ENCODE results near the gene SPTBN4. TPM values are rescaled to one million over a fixed set of nuclear protein-coding genes. Genes with fewer than 3 reads are reported as not detected.

The SPTBN4 gene
- total RNA-seq, 6 experiments from 2014 or later: 0.17 to 0.96 (median 0.54) TPM

DNA sequence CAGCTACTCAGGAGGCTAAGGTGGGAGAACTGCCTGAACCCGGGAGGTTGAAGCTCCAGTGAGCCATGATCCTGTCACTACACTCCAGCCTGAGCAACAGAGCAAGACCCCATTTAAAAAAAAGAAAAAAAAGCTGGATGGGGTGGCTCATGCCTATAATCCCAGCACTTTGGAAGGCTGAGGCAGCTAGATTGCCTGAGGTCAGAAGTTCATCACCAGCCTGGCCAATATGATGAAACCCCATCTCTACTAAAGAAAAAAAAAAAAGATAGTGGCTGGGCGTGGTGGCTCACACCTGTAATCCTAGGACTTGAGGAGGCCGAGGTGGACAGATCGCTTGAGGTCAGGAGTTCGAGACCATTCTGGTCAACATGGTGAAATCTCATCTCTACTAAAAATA, 149.4 kb downstream of the SPTBN4 start:
- TF ChIP-seq, protein P1, sequence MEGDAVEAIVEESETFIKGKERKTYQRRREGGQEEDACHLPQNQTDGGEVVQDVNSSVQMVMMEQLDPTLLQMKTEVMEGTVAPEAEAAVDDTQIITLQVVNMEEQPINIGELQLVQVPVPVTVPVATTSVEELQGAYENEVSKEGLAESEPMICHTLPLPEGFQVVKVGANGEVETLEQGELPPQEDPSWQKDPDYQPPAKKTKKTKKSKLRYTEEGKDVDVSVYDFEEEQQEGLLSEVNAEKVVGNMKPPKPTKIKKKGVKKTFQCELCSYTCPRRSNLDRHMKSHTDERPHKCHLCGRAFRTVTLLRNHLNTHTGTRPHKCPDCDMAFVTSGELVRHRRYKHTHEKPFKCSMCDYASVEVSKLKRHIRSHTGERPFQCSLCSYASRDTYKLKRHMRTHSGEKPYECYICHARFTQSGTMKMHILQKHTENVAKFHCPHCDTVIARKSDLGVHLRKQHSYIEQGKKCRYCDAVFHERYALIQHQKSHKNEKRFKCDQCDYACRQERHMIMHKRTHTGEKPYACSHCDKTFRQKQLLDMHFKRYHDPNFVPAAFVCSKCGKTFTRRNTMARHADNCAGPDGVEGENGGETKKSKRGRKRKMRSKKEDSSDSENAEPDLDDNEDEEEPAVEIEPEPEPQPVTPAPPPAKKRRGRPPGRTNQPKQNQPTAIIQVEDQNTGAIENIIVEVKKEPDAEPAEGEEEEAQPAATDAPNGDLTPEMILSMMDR (IDR thresholded peaks at IDR 0.05): no peak
- Mint-ChIP-seq H3K27ac (peak overlapping the region; percentile 94; the same call in 1 of the 2 replicates), H3K36me3 (ENCODE audit: low read depth) (peaks cover 14% of the 10 kb centered on the region), H3K9me3 (no peaks in the 10 kb centered on the region), H3K4me3 (no peak overlapping the region), H3K27me3 (ENCODE audit: insufficient read depth) (peaks cover 1% of the 10 kb centered on the region), H3K4me1 (ENCODE audit: low read depth) (peaks cover 18% of the 10 kb centered on the region)
- no peak for DNase-seq

- TF ChIP-seq, protein P1 (IDR thresholded peaks at IDR 0.05): no peak
- Mint-ChIP-seq H3K27me3 (ENCODE audit: insufficient read depth) (peaks cover 1% of the 10 kb centered on the region), H3K9me3 (no peaks in the 10 kb centered on the region), H3K27ac (no peak overlapping the region), H3K4me3 (no peak overlapping the region), H3K36me3 (ENCODE audit: low read depth) (peaks cover 19% of the 10 kb centered on the region), H3K4me1 (ENCODE audit: low read depth) (peaks cover 17% of the 10 kb centered on the region)
- no peak for DNase-seq
Observed at GRCh38 chr19:40616941-40617340, 150.1 kb downstream of the SPTBN4 start.

DNA sequence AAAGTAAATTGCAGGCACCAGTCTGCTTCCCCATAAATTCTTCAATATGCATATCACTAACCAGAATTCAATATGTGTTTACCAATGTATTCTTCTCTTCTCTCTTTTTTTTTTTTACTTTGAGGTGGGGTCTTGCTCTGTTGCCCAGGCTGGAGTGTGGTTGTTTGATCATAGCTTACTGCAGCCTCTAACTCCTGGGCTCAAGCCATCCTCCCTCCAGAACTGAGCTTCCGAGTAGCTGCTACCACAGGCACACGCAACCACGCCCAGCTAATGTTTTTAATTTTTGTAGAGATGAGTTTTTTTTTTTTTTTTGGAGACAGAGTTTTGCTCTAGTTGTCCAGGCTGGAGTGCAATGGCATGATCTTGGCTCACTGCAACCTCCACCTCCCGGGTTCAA, 151.2 kb downstream of the SPTBN4 start:
- TF ChIP-seq, protein P1 (IDR thresholded peaks at IDR 0.05): no peak
- H3K27ac Mint-ChIP-seq: no peak overlapping the region
- no peak overlapping the region for H3K4me3 Mint-ChIP-seq
- H3K9me3 Mint-ChIP-seq: no peaks in the 10 kb centered on the region
- H3K36me3 Mint-ChIP-seq (ENCODE audit: low read depth): peaks cover 21% of the 10 kb centered on the region
- peaks cover 1% of the 10 kb centered on the region for H3K27me3 Mint-ChIP-seq (ENCODE audit: insufficient read depth)
- DNase-seq: no peak
- H3K4me1 Mint-ChIP-seq (ENCODE audit: low read depth): peaks cover 17% of the 10 kb centered on the region

DNA sequence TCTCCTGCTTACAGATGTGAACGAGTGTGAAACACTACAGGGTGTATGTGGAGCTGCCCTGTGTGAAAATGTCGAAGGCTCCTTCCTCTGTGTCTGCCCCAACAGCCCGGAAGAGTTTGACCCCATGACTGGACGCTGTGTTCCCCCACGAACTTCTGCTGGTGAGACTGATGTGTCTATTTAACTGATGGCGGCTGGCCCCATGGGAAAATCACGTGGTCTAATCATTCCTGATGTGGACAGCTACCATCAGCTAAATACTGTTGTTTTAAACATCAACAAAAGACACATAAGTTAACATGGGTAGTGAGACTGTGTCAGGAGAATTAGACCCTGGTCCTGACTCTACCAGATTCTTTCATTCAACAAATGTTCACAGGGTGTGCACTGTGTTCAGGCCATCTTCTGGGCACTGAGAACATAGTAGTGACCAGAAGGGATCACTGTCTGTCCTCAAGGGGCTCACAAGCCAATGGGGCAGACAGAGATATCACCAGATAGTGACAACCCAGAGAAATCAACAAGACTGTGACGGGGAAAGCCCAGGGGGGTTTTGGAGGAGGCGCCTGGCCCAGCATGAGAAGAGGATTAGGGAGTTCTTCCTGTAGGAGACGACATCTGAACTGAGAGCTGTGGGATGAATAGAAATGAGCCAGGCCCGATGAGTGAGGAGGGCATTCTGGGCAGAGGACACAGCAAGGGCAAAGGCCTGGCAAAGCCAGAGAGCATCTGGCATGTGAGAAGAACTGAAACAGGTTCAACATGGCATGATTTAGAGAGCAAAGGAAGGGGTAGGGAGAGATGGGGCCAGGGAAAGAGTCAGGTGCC, 152.7 kb downstream of the SPTBN4 start:
- Mint-ChIP-seq H3K9me3 (no peaks in the 10 kb centered on the region), H3K27ac (no peak overlapping the region), H3K4me3 (no peak overlapping the region), H3K36me3 (ENCODE audit: low read depth) (peaks cover 21% of the 10 kb centered on the region), H3K4me1 (ENCODE audit: low read depth) (peaks cover 15% of the 10 kb centered on the region), H3K27me3 (ENCODE audit: insufficient read depth) (peaks cover 1% of the 10 kb centered on the region)
- no peak for DNase-seq
- TF ChIP-seq, protein P1 (IDR thresholded peaks at IDR 0.05): no peak

- peaks cover 21% of the 10 kb centered on the region for H3K36me3 Mint-ChIP-seq (ENCODE audit: low read depth)
- peaks cover 15% of the 10 kb centered on the region for H3K4me1 Mint-ChIP-seq (ENCODE audit: low read depth)
- H3K4me3 Mint-ChIP-seq: no peak overlapping the region
- TF ChIP-seq, protein P1 (IDR thresholded peaks at IDR 0.05): no peak
- no peak for DNase-seq
- H3K27ac Mint-ChIP-seq: no peak overlapping the region
- peaks cover 1% of the 10 kb centered on the region for H3K27me3 Mint-ChIP-seq (ENCODE audit: insufficient read depth)
- H3K9me3 Mint-ChIP-seq: no peaks in the 10 kb centered on the region
Observed at GRCh38 chr19:40620161-40620485, 153.3 kb downstream of the SPTBN4 start.

Measured in HFFc6 (cell line).